ENCODE data around the gene ARMC9. TPM values are rescaled to one million over a fixed set of nuclear protein-coding genes. Genes with fewer than 3 reads are reported as not detected.

The ARMC9 gene
- total RNA-seq, 2 donors from 2014 or later: 41.7 to 51.5 TPM

- Mint-ChIP-seq H3K27me3 (ENCODE audit: insufficient read depth) (no peaks in the 10 kb centered on the region), H3K9me3 (no peaks in the 10 kb centered on the region), H3K36me3 (ENCODE audit: low read depth) (peaks cover 19% of the 10 kb centered on the region), H3K27ac (peak overlapping the region; percentile 39), H3K4me3 (no peak overlapping the region), H3K4me1 (peaks cover 31% of the 10 kb centered on the region)
- no peaks in the 10 kb centered on the region for H3K27me3 ChIP-seq (ENCODE audit: control insufficient read depth, insufficient read depth, low read length, poor library complexity, severe bottlenecking)
- no peak overlapping the region for H3K4me3 ChIP-seq (ENCODE audit: low read length)
- DNase-seq: peak; percentile 57
- peaks cover 12% of the 10 kb centered on the region for H3K4me1 ChIP-seq (ENCODE audit: control insufficient read depth, insufficient read depth, low read length)
- H3K27ac ChIP-seq (ENCODE audit: low read depth, low read length): no peak overlapping the region
- H3K36me3 ChIP-seq (ENCODE audit: control insufficient read depth, insufficient read depth, low read length): no peaks in the 10 kb centered on the region
- 95 to 96% methylated on average over 9 to 11 of the region's 11 CpGs for WGBS, 2 experiments (ENCODE audit: insufficient coverage in 1 of 2, insufficient read length in 1 of 2)
- TF ChIP-seq, protein P1, sequence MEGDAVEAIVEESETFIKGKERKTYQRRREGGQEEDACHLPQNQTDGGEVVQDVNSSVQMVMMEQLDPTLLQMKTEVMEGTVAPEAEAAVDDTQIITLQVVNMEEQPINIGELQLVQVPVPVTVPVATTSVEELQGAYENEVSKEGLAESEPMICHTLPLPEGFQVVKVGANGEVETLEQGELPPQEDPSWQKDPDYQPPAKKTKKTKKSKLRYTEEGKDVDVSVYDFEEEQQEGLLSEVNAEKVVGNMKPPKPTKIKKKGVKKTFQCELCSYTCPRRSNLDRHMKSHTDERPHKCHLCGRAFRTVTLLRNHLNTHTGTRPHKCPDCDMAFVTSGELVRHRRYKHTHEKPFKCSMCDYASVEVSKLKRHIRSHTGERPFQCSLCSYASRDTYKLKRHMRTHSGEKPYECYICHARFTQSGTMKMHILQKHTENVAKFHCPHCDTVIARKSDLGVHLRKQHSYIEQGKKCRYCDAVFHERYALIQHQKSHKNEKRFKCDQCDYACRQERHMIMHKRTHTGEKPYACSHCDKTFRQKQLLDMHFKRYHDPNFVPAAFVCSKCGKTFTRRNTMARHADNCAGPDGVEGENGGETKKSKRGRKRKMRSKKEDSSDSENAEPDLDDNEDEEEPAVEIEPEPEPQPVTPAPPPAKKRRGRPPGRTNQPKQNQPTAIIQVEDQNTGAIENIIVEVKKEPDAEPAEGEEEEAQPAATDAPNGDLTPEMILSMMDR (conservative IDR thresholded peaks at IDR 0.05): no peak
- H3K9me3 ChIP-seq (ENCODE audit: control insufficient read depth, low read length): no peaks in the 10 kb centered on the region
- no peak overlapping the region for H3K9ac ChIP-seq (ENCODE audit: extremely low read depth, low read length, poor library complexity, severe bottlenecking)
Observed at GRCh38 chr2:231336236-231336635, 137.8 kb downstream of the ARMC9 start.

- Mint-ChIP-seq H3K4me3 (no peak overlapping the region), H3K9me3 (no peaks in the 10 kb centered on the region), H3K27ac (no peak overlapping the region), H3K27me3 (ENCODE audit: insufficient read depth) (no peaks in the 10 kb centered on the region), H3K4me1 (peaks cover 31% of the 10 kb centered on the region), H3K36me3 (ENCODE audit: low read depth) (peaks cover 17% of the 10 kb centered on the region)
- Histone ChIP-seq H3K36me3 (ENCODE audit: control insufficient read depth, insufficient read depth, low read length) (no peaks in the 10 kb centered on the region), H3K4me1 (ENCODE audit: control insufficient read depth, insufficient read depth, low read length) (peaks cover 12% of the 10 kb centered on the region), H3K27me3 (ENCODE audit: control insufficient read depth, insufficient read depth, low read length, poor library complexity, severe bottlenecking) (no peaks in the 10 kb centered on the region), H3K9ac (ENCODE audit: extremely low read depth, low read length, poor library complexity, severe bottlenecking) (no peak overlapping the region), H3K27ac (ENCODE audit: low read depth, low read length) (no peak overlapping the region), H3K9me3 (ENCODE audit: control insufficient read depth, low read length) (no peaks in the 10 kb centered on the region), H3K4me3 (ENCODE audit: low read length) (no peak overlapping the region)
- TF ChIP-seq, protein P1 (conservative IDR thresholded peaks at IDR 0.05): no peak
- peak; percentile 45 for DNase-seq
- 90 to 100% methylated on average over 4 to 5 of the region's 5 CpGs for WGBS, 2 experiments (ENCODE audit: insufficient coverage in 1 of 2, insufficient read length in 1 of 2)
Observed at GRCh38 chr2:231336700-231337099, 138.3 kb downstream of the ARMC9 start.

- Mint-ChIP-seq H3K4me1 (peaks cover 41% of the 10 kb centered on the region), H3K27ac (peak overlapping the region; percentile 87), H3K36me3 (ENCODE audit: low read depth) (peaks cover 6% of the 10 kb centered on the region), H3K27me3 (ENCODE audit: insufficient read depth) (no peaks in the 10 kb centered on the region), H3K4me3 (no peak overlapping the region), H3K9me3 (no peaks in the 10 kb centered on the region)
- WGBS, 2 experiments (ENCODE audit: insufficient coverage in 1 of 2, insufficient read length in 1 of 2): 74 to 93% methylated on average over 8 to 18 of the region's 18 CpGs
- peaks cover 12% of the 10 kb centered on the region for H3K4me1 ChIP-seq (ENCODE audit: control insufficient read depth, insufficient read depth, low read length)
- no peak overlapping the region for H3K4me3 ChIP-seq (ENCODE audit: low read length)
- H3K27me3 ChIP-seq (ENCODE audit: control insufficient read depth, insufficient read depth, low read length, poor library complexity, severe bottlenecking): no peaks in the 10 kb centered on the region
- DNase-seq: peak; percentile 71
- no peaks in the 10 kb centered on the region for H3K36me3 ChIP-seq (ENCODE audit: control insufficient read depth, insufficient read depth, low read length)
- TF ChIP-seq, protein P1 (conservative IDR thresholded peaks at IDR 0.05): no peak
- no peak overlapping the region for H3K27ac ChIP-seq (ENCODE audit: low read depth, low read length)
- H3K9ac ChIP-seq (ENCODE audit: extremely low read depth, low read length, poor library complexity, severe bottlenecking): no peak overlapping the region
- no peaks in the 10 kb centered on the region for H3K9me3 ChIP-seq (ENCODE audit: control insufficient read depth, low read length)
Observed at GRCh38 chr2:231337807-231338759, 139.7 kb downstream of the ARMC9 start.
